Neural cell (in vitro differentiated cells): ENCODE measurements around the gene SLC23A3.

Experiments
- CTCF ChIP-seq: fragments of 450-650 bp; IDR thresholded peaks from 2 replicates; pipeline ENCODE4 v1.5.1; 2014; ENCODE audit warnings: antibody characterized with exemption, mild to moderate bottlenecking, moderate library complexity; ENCODE audit not compliant: poor library complexity, severe bottlenecking
- EP300 ChIP-seq: fragments of 450-650 bp; conservative IDR thresholded peaks from 2 replicates; pipeline ENCODE4 v1.6.1; 2014; ENCODE audit warnings: antibody characterized with exemption, mild to moderate bottlenecking, moderate library complexity; ENCODE audit not compliant: poor library complexity, severe bottlenecking
- EZH2 ChIP-seq: fragments of 200-600, 300-800 bp; shearing (Covaris generic), sonication (generic); IDR thresholded peaks from 2 replicates; pipeline ENCODE4 v1.6.1; 2014; ENCODE audit warnings: antibody characterized with exemption, low read length, borderline replicate concordance, mild to moderate bottlenecking; ENCODE audit not compliant: insufficient read depth, poor library complexity, severe bottlenecking
- RAD21 ChIP-seq: fragments of 450-650 bp; conservative IDR thresholded peaks from 2 replicates; pipeline ENCODE4 v1.6.1; 2014; ENCODE audit warnings: antibody characterized with exemption, mild to moderate bottlenecking, moderate library complexity
- TAF1 ChIP-seq: IDR thresholded peaks from 2 replicates; pipeline ENCODE4 v1.6.1; 2012; ENCODE audit warnings: low read depth

- TF ChIP-seq CTCF: no peak
- TF ChIP-seq EP300: no peak
- TF ChIP-seq EZH2: no peak
- no peak for TF ChIP-seq RAD21
- TF ChIP-seq TAF1: no peak
These were observed 35.9 kb downstream of the SLC23A3 start for GRCh38 chr2:219133976-219134375.
